IMR-90 (cell line): ENCODE measurements around the gene TMEM61. TPM values are rescaled to one million over a fixed set of nuclear protein-coding genes. Genes with fewer than 3 reads are reported as not detected.

Experiments used
- ATAC-seq: fragments of 200-7000 bp; cut with Tn5 transposase; 2 replicates; pipeline ENCODE4 v1.9.1; 2020; ENCODE audit warnings: low read depth, mild to moderate bottlenecking, moderate library complexity
- BruUV-seq: library from RNA; stranded (reverse); fragments of 400-500 nt; replicated peaks from 2 replicates; lab custom pipeline; 2021; lab: Mats Ljungman, UMichigan
- CTCF ChIA-PET: fragments of 300-600 bp; formaldehyde crosslinking; extraction: SDS; loops from one replicate; lab custom pipeline; 2021; ENCODE audit warnings: antibody characterized with exemption; lab: Yijun Ruan, JAX
- POLR2A ChIA-PET: fragments of 300-600 bp; sonication (Branson Sonifier 250); formaldehyde crosslinking; loops from one replicate; lab custom pipeline; 2022; ENCODE audit warnings: antibody characterized with exemption; ENCODE audit not compliant: unreplicated experiment; lab: Charles Lee
- DNase-seq: peaks from one replicate; pipeline ENCODE4 v3.0.0; 2013
- H2AFZ ChIP-seq: replicated peaks from 2 replicates; pipeline ENCODE3; 2013; ENCODE audit warnings: low read length, mild to moderate bottlenecking; ENCODE audit not compliant: poor library complexity
- H2AK5ac ChIP-seq: 2 replicates; pipeline ENCODE4 v1.6.1; 2013; ENCODE audit warnings: low read depth, low read length, inconsistent platforms
- H2AK9ac ChIP-seq: replicated peaks from 2 replicates; pipeline ENCODE3; 2013; ENCODE audit warnings: mild to moderate bottlenecking, low read depth, low read length, moderate library complexity; ENCODE audit not compliant: poor library complexity
- H2BK120ac ChIP-seq: 2 replicates; pipeline ENCODE4 v1.6.1; 2013; ENCODE audit warnings: low read depth, low read length, inconsistent platforms
- H2BK15ac ChIP-seq: 3 replicates; pipeline ENCODE4 v1.6.1; 2013; ENCODE audit warnings: low read depth, low read length, inconsistent platforms
- H2BK20ac ChIP-seq: 2 replicates; pipeline ENCODE4 v1.6.1; 2013; ENCODE audit warnings: low read depth, mild to moderate bottlenecking, inconsistent platforms, low read length, moderate library complexity
- H2BK5ac ChIP-seq: 2 replicates; pipeline ENCODE4 v1.6.1; 2013; ENCODE audit warnings: mild to moderate bottlenecking, low read depth, low read length, inconsistent platforms; ENCODE audit not compliant: poor library complexity, severe bottlenecking
- H3K14ac ChIP-seq: replicated peaks from 2 replicates; pipeline ENCODE4 v1.6.1; 2013; ENCODE audit warnings: low read depth, low read length, inconsistent platforms
- H3K18ac ChIP-seq: 2 replicates; pipeline ENCODE4 v1.6.1; 2013; ENCODE audit warnings: low read depth, low read length, control low read depth
- H3K23ac ChIP-seq: 2 replicates; pipeline ENCODE4 v1.6.1; 2013; ENCODE audit warnings: low read depth, low read length, inconsistent platforms
- H3K27ac ChIP-seq: 2 replicates; pipeline ENCODE4 v1.5.1; 2013; ENCODE audit warnings: mild to moderate bottlenecking, control low read depth, low read length; ENCODE audit not compliant: insufficient read depth
- H3K27me3 ChIP-seq: 2 replicates; pipeline ENCODE4 v1.6.1; 2013; ENCODE audit warnings: low read length; ENCODE audit not compliant: control insufficient read depth, insufficient read depth
- H3K36me3 ChIP-seq: 2 replicates; pipeline ENCODE4 v1.6.1; 2013; ENCODE audit warnings: low read length, mixed read lengths; ENCODE audit not compliant: control insufficient read depth, insufficient read depth
- H3K4ac ChIP-seq: 2 replicates; pipeline ENCODE4 v1.6.1; 2013; ENCODE audit warnings: low read depth, low read length, inconsistent platforms
- H3K4me1 ChIP-seq: 2 replicates; pipeline ENCODE4 v1.6.1; 2013; ENCODE audit warnings: low read length, mixed read lengths; ENCODE audit not compliant: control insufficient read depth, insufficient read depth
- H3K4me2 ChIP-seq: 2 replicates; pipeline ENCODE4 v1.6.1; 2013; ENCODE audit warnings: low read depth, mild to moderate bottlenecking, control low read depth, low read length, moderate library complexity
- H3K4me3 ChIP-seq: 2 replicates; pipeline ENCODE4 v1.5.1; 2013; ENCODE audit warnings: low read depth, mild to moderate bottlenecking, control low read depth, low read length, moderate library complexity; ENCODE audit not compliant: insufficient read depth
- H3K56ac ChIP-seq: 2 replicates; pipeline ENCODE4 v1.6.1; 2013; ENCODE audit warnings: low read length, inconsistent platforms; ENCODE audit not compliant: insufficient read depth; ENCODE audit errors: extremely low read depth
- H3K79me1 ChIP-seq, 2 experiments: 2 replicates each; pipeline ENCODE4 v1.6.1; 2013; ENCODE audit warnings: low read length in 2 of 2, inconsistent platforms in 1 of 2, low read depth in 1 of 2
- H3K9ac ChIP-seq: 2 replicates; pipeline ENCODE4 v1.6.1; 2013; ENCODE audit warnings: low read depth, low read length, control low read depth
- H3K9me1 ChIP-seq: 2 replicates; pipeline ENCODE4 v1.6.1; 2013; ENCODE audit warnings: low read length, inconsistent platforms; ENCODE audit not compliant: insufficient read depth
- H3K9me3 ChIP-seq: 2 replicates; pipeline ENCODE4 v1.6.1; 2013; ENCODE audit warnings: low read length; ENCODE audit not compliant: control insufficient read depth, insufficient read depth
- H4K20me1 ChIP-seq: 2 replicates; pipeline ENCODE4 v1.6.1; 2013; ENCODE audit warnings: low read length, inconsistent platforms; ENCODE audit not compliant: insufficient read depth
- H4K5ac ChIP-seq: 2 replicates; pipeline ENCODE4 v1.6.1; 2013; ENCODE audit warnings: mild to moderate bottlenecking, low read depth, low read length, control low read depth
- H4K8ac ChIP-seq, 2 experiments: 2 replicates each; pipeline ENCODE4 v1.6.1; 2013; ENCODE audit warnings: low read depth in 2 of 2, low read length in 2 of 2, control low read depth in 1 of 2, inconsistent platforms in 1 of 2
- H4K91ac ChIP-seq: 2 replicates; pipeline ENCODE4 v1.6.1; 2013; ENCODE audit warnings: low read depth, low read length, inconsistent platforms; ENCODE audit not compliant: insufficient read depth
- BHLHE40 ChIP-seq: fragments of 150-350 bp; IDR thresholded peaks from 2 replicates; pipeline ENCODE4 v1.6.1; 2016; ENCODE audit warnings: mild to moderate bottlenecking, low read depth, low read length
- CEBPB ChIP-seq: IDR thresholded peaks from 2 replicates; pipeline ENCODE4 v1.6.1; 2012; ENCODE audit warnings: low read depth, low read length, improper control_type of control experiment
- CHD1 ChIP-seq: IDR thresholded peaks from 2 replicates; pipeline ENCODE4 v1.6.1; 2012; ENCODE audit warnings: low read depth, low read length, improper control_type of control experiment
- FOS ChIP-seq: fragments of 150-350 bp; IDR thresholded peaks from 2 replicates; pipeline ENCODE4 v1.6.1; 2016; ENCODE audit warnings: low read depth, low read length
- MAFK ChIP-seq: IDR thresholded peaks from 2 replicates; pipeline ENCODE4 v1.6.1; 2012; ENCODE audit warnings: low read depth, low read length, improper control_type of control experiment
- MAZ ChIP-seq: IDR thresholded peaks from 2 replicates; pipeline ENCODE4 v1.6.1; 2012; ENCODE audit warnings: low read depth, mild to moderate bottlenecking, low read length, improper control_type of control experiment, moderate library complexity, borderline replicate concordance
- MXI1 ChIP-seq: IDR thresholded peaks from 2 replicates; pipeline ENCODE4 v1.6.1; 2012; ENCODE audit warnings: low read depth, mild to moderate bottlenecking, low read length, moderate library complexity, borderline replicate concordance
- NFE2L2 ChIP-seq: fragments of 150-350 bp; IDR thresholded peaks from 2 replicates; pipeline ENCODE4 v1.6.1; 2016; ENCODE audit warnings: low read depth, mild to moderate bottlenecking, low read length
- POLR2A ChIP-seq: IDR thresholded peaks from 2 replicates; pipeline ENCODE4 v1.6.1; 2012; ENCODE audit warnings: mild to moderate bottlenecking, low read depth, low read length
- RAD21 ChIP-seq: IDR thresholded peaks from 2 replicates; pipeline ENCODE4 v1.6.1; 2012; ENCODE audit warnings: low read length, improper control_type of control experiment
- RCOR1 ChIP-seq: IDR thresholded peaks from 2 replicates; pipeline ENCODE4 v1.6.1; 2012; ENCODE audit warnings: mild to moderate bottlenecking, low read length, improper control_type of control experiment; ENCODE audit not compliant: insufficient replicate concordance
- RFX5 ChIP-seq: IDR thresholded peaks from 2 replicates; pipeline ENCODE4 v1.8.0; 2012; ENCODE audit warnings: low read depth, mild to moderate bottlenecking, low read length, moderate library complexity
- SMC3 ChIP-seq: fragments of 150-350 bp; IDR thresholded peaks from 2 replicates; pipeline ENCODE4 v1.6.1; 2016; ENCODE audit warnings: low read depth, mild to moderate bottlenecking, antibody characterized with exemption, low read length, moderate library complexity
- WGBS, 2 experiments: methylation state at CpG; one replicate each; pipeline versions ENCODE4 v1.1.5 to v1.1.7; 2013; ENCODE audit warnings: missing lambda C conversion rate in 2 of 2; ENCODE audit not compliant: insufficient read length in 1 of 2; ENCODE audit errors: extremely low coverage in 2 of 2; 5-methylcytosine and 5-hydroxymethylcytosine counted together
- dilution Hi-C: fragments of 300-500 bp; cut with HindIII; formaldehyde crosslinking; loops from one replicate; pipeline ENCODE4 v1.14.3; 2018; ENCODE audit warnings: low sequenced_read_pairs; ENCODE audit not compliant: unreplicated experiment
- in situ Hi-C: fragments of 300-500 bp; cut with MboI; formaldehyde crosslinking; loops from 3 replicates; pipeline ENCODE4 v1.14.3; 2019; ENCODE audit warnings: low sequenced_read_pairs, inconsistent platforms, mixed read lengths
- intact Hi-C: fragments of 100-400 bp; cut with micrococcal nuclease; formaldehyde crosslinking; loops from 2 replicates; pipeline ENCODE4 v1.10.0; 2022
- polyA plus RNA-seq, 3 experiments: library from polyadenylated mRNA; depleted of rRNA; stranded (reverse); fragments of >200 nt; gene quantifications; 2 replicates each; pipeline ENCODE4 v1.2.3, GENCODE V29; 2012; ENCODE audit warnings: low replicate concordance in 1 of 3
- total RNA-seq: library from RNA; depleted of rRNA; stranded (reverse); fragments of >200 nt; gene quantifications from 2 replicates; pipeline ENCODE4 v1.2.3, GENCODE V29; 2012
- TF ChIP-seq, protein P1 (sequence below): conservative IDR thresholded peaks from 2 replicates; pipeline ENCODE4 v1.5.1; 2012; ENCODE audit warnings: mild to moderate bottlenecking, low read depth, low read length, improper control_type of control experiment
- TF ChIP-seq, protein P2 (sequence below): fragments of 150-350 bp; IDR thresholded peaks from 2 replicates; pipeline ENCODE4 v1.6.1; 2017; ENCODE audit warnings: mild to moderate bottlenecking, antibody characterized with exemption, low read length, low read depth
- TF ChIP-seq, protein P3 (sequence below): fragments of 150-350 bp; IDR thresholded peaks from 2 replicates; pipeline ENCODE4 v1.6.1; 2016; ENCODE audit warnings: low read depth, mild to moderate bottlenecking, low read length, moderate library complexity, borderline replicate concordance

Gene TMEM61
- total and polyA plus RNA-seq, 2 of the 4 experiments (the other 2 are of a cell fraction) = not detected

DNA sequence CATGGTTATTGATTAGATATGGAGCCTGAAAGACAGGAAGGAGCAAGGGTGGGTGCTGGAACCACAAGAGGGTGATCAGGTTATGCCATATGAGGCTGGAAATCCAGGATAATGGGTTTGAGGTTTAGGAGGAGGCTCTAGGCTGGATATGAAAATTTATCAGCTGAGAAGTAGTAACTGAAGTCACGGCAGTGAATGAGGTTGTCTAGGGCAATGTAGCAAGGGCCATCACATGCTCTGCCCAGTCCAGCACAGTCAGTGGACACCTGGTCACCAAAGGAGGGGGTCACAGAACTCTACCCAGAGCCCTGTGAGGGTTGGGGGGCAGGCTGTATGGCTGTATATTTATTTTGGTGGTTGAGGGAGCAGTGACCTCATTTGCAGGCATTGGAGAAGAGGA is 10.5 kb upstream of the TMEM61 start:
- Histone ChIP-seq H2AFZ (no peak overlapping the region), H3K27me3 (peaks cover 9% of the 10 kb centered on the region), H3K27ac (no peak overlapping the region), H3K56ac (no peak overlapping the region), H3K9me1 (peaks cover 8% of the 10 kb centered on the region; the same call in 1 of the 2 replicates), H4K91ac (no peak overlapping the region), H3K79me1 (no peaks in the 10 kb centered on the region), H2BK20ac (no peak overlapping the region), H2BK15ac (no peak overlapping the region), H4K20me1 (no peaks in the 10 kb centered on the region), H3K9me3 (no peaks in the 10 kb centered on the region), H4K8ac (no peak overlapping the region), H2BK120ac (no peak overlapping the region), H2AK9ac (no peak overlapping the region), H2AK5ac (no peak overlapping the region), H3K23ac (no peak overlapping the region), H3K4ac (no peak overlapping the region), H3K36me3 (no peaks in the 10 kb centered on the region), H3K4me2 (no peak overlapping the region), H2BK5ac (no peak overlapping the region), H3K9ac (no peak overlapping the region), H4K5ac (no peak overlapping the region), H3K18ac (no peak overlapping the region), H3K14ac (no peak overlapping the region), H3K4me3 (no peak overlapping the region), H3K4me1 (peaks cover 2% of the 10 kb centered on the region)
- in situ Hi-C loops (no loop called here), intact Hi-C loops (no loop called here), dilution Hi-C loops (no loop called here)
- DNase-seq (no peak), ATAC-seq (no peak)
- ChIA-PET POLR2A (no interaction called here), CTCF (no interaction called here)
- WGBS, 2 experiments = no CpG with 5 or more reads among the region's 1 CpG
- BruUV-seq = no TSS peak
- TF ChIP-seq POLR2A (no peak), BHLHE40 (no peak), CEBPB (no peak), SMC3 (no peak), MXI1 (no peak), FOS (no peak), MAZ (no peak), CHD1 (no peak), MAFK (no peak), RFX5 (no peak), NFE2L2 (no peak), RCOR1 (no peak), RAD21 (no peak)
- TF ChIP-seq, protein P1, sequence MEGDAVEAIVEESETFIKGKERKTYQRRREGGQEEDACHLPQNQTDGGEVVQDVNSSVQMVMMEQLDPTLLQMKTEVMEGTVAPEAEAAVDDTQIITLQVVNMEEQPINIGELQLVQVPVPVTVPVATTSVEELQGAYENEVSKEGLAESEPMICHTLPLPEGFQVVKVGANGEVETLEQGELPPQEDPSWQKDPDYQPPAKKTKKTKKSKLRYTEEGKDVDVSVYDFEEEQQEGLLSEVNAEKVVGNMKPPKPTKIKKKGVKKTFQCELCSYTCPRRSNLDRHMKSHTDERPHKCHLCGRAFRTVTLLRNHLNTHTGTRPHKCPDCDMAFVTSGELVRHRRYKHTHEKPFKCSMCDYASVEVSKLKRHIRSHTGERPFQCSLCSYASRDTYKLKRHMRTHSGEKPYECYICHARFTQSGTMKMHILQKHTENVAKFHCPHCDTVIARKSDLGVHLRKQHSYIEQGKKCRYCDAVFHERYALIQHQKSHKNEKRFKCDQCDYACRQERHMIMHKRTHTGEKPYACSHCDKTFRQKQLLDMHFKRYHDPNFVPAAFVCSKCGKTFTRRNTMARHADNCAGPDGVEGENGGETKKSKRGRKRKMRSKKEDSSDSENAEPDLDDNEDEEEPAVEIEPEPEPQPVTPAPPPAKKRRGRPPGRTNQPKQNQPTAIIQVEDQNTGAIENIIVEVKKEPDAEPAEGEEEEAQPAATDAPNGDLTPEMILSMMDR = no peak
- TF ChIP-seq, protein P2, sequence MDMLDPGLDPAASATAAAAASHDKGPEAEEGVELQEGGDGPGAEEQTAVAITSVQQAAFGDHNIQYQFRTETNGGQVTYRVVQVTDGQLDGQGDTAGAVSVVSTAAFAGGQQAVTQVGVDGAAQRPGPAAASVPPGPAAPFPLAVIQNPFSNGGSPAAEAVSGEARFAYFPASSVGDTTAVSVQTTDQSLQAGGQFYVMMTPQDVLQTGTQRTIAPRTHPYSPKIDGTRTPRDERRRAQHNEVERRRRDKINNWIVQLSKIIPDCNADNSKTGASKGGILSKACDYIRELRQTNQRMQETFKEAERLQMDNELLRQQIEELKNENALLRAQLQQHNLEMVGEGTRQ = no peak
- TF ChIP-seq, protein P3, sequence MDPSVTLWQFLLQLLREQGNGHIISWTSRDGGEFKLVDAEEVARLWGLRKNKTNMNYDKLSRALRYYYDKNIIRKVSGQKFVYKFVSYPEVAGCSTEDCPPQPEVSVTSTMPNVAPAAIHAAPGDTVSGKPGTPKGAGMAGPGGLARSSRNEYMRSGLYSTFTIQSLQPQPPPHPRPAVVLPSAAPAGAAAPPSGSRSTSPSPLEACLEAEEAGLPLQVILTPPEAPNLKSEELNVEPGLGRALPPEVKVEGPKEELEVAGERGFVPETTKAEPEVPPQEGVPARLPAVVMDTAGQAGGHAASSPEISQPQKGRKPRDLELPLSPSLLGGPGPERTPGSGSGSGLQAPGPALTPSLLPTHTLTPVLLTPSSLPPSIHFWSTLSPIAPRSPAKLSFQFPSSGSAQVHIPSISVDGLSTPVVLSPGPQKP = no peak
